Measurements from ENCODE around the gene FGD5.

- TF ChIP-seq CTCF (IDR thresholded peaks at IDR 0.05) (no peak), POLR2A (IDR thresholded peaks at IDR 0.05) (no peak)
These were observed 47.9 kb downstream of the FGD5 start for GRCh38 chr3:14866627-14867026.

All from heart left ventricle (tissue), 13 donors.